ENCODE results near the gene SH2D2A.

SH2D2A gene

DNA sequence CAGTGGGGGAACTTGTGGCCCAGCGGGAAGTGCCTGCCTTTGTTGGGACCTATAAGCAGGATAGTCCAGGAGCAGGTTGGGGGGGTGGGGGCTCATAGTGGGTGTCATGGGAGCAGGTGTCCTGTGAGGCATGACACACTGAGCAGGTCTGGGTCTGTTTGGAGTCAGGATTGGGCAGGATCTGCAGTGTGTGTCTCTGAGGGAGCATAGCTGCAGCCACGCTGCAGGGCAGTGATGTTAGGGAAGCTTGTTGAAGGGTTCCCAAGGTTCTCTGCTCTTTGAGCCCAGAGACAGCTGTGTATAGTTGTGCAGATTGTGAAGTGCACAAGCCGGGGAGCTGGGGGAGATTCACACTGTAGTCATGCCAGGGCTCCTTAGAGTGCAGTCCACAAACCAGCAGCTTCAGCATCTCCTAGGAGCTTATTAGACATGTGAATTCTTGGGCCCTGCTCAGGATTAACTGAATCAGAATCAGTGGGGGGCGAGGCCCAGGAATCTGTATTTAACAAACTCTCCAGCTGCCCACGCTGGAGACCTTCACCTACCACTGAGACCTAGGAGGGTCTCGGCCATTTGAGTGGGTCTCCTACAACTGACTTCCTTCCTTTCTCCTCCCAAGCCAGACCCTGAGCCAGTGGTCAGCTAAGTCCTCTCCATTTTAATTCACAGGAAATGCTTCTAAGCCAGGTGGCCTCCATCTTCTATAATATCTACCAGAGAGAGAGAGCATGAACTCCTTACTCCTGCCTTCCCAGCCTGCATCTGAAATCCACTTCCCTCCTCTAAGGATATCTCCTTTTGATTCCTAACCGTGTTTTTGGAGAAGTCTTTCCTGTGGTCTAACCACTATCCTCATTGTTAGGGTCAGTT lies 31.2 kb upstream of the SH2D2A start:
- DNase-seq (ENCODE audit: low read depth in 2 of 2) = no peak

DNA sequence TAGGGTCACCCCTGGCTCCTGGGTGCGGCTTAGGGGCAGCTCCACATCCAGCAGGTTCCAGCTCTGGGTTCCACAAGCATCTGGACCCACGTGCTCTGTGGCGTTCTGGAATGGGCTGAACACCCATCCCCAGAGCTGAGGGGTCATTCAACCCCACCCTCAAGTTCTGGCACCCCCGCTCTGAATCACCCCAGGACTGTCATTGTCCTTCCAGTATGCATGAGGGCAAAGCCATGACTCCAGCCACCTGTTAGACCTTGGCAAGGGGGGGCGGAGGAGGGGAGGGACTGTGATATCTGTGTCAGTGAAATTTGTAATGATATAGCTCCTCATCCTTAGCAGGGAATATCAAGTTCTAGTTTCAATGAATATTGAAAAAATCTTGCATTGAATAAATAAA lies 30.0 kb upstream of the SH2D2A start:
- no peak for DNase-seq (ENCODE audit: low read depth in 2 of 2)

DNA sequence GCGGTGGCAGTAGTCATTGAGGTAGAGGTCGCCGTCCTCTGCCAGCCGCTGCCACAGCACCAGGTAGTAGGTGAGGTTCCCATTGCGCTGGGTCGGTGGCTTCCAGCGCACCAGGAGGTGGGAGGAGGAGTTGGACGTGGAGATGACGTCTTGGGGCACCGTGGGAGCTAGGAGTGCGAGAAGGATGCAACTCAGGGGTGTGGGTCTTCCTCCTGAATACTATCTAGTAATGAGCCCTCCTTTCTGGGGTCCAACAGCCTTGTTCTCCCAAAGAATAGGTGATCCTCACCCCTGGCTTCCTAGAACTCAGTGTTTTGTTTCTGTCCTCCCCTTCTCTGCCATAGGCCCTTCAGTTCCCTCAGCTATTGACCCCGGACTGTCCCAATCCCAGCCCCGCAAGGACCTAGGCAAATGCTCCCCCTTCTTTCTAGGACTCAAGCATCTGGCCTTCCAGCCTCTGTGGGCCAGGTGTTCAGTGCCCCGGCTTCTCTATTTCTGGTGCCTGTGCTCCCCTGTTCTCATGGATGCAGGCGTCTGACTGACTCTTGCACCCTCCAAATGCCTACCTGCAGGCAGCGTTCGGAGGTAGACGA lies 29.4 kb upstream of the SH2D2A start:
- no peak for DNase-seq (ENCODE audit: low read depth in 2 of 2)

DNA sequence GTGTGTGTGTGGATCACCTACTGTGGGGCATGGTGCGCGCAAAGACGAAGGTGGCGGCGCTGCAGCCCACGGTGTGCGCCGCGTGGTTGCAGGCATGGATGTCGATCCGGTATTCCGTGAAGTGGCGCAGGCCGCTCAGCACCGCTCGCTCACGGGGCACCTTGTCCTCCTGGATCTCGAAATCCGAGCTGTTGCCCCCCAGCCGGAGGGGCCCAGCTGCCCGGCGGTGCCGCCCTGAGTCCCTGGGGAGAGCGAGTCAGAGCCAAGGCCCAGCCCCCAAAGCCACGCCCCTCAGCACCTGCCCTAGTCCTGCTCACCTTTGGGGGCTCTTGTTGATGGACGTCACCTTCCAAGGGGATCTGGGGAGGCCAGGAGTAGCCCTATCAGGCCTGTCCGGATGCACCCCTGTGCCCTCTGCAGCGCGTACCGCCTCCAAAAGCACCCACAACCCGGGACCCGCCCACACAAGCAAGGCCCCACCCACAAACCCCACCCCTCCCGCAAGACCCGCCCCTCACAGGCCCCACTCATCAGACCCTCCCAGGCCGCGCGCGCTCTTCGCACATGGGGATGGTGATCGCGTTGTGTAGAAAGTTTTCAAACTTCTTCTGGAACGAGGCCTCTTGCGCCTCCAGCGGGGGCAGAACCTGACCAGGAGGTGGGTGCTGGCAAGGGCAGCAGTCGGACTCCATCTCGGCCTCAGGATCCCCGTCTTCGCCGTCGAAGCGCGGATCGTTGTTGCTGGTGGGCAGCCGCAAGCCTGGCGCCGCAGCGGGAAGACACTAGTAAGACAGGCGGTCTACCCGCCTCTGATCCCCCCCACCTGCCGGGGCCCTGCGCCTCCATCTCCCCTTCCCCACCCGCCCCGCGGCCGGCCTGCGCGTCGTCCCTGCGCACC lies 28.7 kb upstream of the SH2D2A start:
- DNase-seq (ENCODE audit: low read depth in 2 of 2) = no peak

DNA sequence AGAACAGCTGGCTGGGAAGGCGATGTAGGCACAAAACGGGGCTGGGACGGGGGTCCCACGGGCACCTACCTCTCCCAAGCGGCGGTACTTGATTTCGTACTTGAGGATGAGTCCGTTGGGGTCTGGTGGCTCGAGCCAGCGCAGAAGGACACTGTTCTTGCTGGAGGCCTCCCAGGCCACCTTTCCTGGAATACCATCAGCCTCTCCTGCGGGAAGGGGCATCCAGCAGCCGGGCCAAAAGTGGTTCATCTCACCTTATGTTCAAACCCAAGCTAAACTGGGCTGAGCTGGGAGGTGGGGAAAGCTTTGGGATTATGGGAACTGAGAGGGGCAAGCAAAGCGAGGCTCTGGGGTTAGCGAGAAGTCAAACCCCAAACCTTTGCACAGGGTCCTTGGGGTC lies 28.0 kb upstream of the SH2D2A start:
- no peak for DNase-seq (ENCODE audit: low read depth in 2 of 2)

DNA sequence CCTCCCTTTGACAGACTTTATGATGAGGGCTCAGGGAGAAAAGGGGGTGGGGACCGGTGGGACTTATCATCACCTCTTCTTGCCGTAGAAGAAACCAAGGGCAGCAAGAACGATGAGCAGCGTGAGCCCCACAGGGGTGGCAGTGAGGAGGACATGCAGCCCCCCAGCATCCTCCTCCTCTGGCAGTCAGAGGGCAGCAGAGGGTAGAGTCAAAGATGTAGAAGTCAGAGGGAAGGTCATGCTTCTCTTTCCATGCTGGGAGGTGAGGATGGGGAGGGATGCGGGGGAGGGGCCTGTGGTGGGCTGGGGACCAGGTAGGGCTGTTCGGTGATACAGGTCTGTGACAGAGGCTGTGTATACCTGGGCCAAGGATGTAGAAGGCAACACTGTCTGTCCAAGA lies 27.5 kb upstream of the SH2D2A start:
- DNase-seq (ENCODE audit: low read depth in 2 of 2) = no peak

DNA sequence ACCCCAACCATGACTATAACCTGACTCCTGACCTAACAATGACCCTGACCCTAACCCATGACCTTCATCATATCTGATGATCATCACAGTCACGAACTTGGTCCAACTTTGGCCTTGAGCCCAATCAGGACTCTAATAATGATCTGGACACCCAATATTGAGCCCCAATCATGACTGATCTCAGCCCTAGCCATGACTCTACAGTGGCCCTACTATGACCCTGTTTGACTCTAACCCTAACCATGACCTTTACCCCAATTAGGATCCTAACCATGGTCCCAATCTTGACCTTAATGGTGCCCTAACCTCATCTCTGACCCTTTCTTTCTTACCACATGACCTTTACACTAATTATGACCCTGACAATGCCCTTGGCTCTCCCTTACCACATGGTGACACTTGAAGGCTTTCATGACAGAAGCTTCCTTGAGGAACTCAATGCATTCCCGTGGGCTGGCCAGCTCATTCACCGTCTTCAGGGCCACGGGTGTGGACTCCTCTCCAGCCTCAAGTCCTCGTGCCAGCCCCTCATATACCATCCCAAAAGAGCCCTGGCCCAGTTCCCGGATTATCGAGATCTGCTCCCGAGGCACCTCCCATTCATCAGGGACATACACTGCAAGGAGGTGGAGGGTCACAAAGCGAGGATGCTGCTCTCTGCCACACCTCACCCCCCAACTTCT lies 26.1 kb upstream of the SH2D2A start:
- no peak for DNase-seq (ENCODE audit: low read depth in 2 of 2)

DNA sequence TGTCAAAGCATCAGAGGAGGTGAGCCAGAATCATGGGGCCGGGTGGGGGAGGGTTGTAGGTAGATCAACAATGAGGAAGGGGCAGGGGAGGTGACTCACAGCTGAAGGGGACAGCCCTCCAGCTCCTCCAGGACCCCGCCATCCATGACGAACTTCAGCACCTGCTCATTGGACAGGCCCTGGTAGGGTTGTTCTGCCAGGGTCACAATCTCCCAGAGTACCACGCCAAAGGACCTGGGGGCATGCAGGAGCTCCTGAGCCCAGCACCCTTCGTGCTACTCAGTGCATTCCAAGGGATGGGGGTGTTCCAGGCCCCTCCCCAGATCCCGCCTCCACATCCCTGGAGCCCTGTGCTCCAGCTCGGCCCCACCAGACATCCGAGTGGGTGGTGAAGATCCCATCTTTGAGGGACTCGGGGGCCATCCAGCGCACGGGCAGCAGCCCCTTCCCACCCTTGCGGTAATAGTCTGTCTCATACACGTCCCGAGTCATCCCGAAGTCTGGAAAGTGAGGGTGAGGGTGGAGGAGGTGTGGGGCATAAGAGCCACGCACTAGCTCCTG lies 24.7 kb upstream of the SH2D2A start:
- no peak for DNase-seq (ENCODE audit: low read depth in 2 of 2)

DNA sequence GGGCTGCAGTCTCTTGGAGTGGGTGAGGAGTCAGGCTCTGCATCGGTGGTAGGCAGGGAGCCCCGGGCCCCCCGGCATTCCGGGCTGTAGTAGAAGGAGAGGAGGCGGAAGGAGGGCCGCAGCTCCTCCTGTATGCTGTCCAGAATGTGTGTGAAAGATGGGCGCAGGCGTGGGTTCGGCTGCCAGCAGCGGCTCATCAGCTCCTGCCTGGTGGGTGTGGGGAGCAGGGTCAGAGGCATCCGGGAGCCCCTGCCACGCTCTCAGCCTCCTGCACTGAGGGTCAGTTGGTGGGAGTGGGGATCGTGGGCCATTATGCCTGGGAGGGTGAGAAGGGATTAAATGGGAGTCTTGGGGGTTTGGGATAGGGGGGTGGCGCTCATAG lies 24.2 kb upstream of the SH2D2A start:
- DNase-seq (ENCODE audit: low read depth in 2 of 2) = no peak

DNA sequence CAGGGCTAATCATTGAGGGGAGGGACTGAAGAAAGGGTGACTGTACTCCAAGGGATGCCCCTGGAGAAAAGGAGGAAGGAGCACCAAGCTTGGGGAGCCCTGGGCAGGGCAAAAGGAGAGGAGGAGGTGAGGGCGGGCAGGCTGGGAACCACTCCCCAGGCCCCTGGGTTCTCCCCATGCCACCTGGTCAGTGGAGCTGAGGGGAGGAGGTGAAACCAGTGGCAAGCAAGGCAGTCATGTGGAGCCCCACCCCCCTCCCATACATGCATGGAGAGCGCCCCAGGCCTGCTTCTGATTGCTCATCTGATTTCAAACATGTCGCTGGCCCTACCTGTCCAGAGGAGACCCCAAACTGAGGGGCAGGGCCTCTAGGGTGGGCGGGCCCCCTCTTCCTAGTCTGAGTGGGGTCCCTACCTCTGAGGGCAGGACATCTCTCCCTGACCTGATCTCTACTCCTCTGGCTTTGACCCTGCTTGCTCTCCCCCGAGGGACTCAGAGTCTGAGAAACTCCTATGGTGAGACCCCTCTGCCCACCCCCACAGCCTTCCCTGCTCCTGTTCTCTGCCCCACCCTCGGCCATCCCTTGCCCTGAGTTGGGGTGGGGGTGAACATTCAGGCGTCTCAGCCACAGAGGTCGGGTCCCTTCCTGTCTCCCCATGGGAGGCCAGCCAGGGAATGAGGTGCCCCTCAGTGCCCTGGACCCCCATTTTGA lies 23.7 kb upstream of the SH2D2A start:
- DNase-seq (ENCODE audit: low read depth in 2 of 2) = no peak

DNA sequence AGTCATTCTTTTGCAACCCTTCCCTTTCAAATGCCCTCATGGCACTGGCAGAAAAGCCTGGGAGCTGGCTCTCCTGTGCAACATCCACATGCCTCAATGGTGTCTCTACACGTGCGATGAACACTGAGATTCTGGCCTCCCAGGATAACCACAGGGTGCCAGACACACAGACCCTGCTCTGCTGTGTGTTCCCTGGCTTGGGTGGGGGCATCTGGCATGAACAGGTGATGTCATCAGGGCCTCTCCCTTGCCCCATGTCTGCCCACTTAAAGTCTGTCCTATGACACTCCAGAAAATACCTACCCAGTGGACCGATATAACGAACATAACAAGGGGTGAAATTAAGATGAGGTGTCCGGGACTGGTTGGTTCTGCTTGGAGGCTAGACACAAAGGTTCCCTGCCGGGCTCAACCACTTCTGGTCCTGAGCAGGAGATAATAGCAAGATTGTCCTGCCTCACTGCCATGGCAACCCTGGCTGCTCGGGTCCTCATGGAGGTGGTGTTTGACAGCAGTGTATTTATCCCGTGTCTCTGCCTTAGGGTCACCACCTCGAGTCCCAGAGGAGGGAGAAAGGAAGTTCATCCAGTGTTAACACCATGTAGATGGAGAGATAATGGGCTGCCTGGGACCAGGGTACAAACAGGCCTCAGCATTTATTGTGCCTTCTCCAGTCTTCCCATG lies 22.9 kb upstream of the SH2D2A start:
- DNase-seq (ENCODE audit: low read depth in 2 of 2) = no peak

DNA sequence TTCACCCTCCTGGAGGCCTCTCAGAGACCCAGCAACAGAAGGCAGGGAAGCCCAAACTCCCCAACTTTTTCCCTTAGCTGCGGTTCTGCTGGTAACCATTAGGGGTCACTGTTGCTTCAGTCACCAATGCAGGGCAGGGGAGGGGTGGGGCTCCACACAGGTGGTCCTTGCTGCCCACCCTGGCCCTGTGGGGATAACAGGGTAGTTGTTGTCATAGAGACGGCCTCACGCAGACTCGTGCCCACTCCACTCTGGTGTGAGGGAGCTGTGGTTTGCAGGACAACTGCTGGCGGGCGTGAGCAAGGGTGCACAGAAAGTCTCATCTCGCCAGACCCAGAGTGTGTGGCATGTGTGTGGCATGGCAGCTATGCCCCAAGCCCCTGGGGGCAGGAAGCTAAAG lies 22.3 kb upstream of the SH2D2A start:
- DNase-seq (ENCODE audit: low read depth in 2 of 2) = no peak

DNA sequence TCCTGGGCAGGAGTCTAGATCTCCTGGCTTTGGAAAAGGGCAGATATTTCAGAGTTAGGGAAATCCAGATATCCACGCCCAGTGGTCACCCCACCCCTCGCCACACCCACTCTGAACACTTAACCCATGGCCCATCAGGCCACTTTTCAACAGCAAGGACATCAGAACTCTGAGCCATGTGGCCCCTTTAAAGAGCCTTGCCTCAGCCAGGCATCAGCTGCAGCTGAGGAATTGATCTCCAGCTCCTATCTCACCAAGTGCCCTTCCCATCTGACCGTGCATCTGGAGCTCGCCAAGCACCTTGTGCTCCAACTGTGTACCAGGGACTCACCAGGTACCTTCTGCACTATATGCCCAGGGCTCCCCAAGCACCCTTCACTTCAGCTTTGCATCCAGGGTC lies 20.2 kb upstream of the SH2D2A start:
- DNase-seq (ENCODE audit: low read depth in 2 of 2) = no peak

DNA sequence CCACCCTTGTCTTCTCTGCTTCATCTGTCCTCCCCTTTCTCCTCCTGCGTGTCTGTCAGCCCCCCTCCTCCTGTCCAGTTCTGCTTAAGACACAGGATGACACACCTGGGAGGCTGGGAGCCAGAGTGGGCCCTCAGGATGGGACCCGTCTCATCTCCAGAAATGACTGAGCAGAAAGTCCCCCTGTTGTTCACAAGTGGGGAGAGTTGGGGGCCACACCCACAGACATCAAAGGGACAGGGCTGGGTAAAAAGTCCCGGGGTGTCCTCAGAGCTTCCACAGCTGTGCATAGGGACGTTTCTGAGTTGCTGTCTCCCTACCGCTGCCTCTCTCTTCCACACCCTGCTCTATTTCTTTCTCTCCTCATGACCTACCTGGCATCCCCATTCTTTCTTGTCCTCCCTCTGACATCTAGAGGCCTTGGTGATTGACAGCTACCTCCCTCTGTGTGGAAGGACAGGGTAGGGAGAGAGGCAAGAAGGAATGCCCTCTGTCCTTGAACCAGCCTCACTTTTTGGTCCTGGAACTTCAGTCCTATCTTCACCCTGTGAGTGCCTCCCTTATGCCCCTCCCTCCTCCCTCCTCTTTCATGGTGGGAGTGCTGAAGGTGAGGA lies 19.5 kb upstream of the SH2D2A start:
- DNase-seq (ENCODE audit: low read depth in 2 of 2) = no peak

DNA sequence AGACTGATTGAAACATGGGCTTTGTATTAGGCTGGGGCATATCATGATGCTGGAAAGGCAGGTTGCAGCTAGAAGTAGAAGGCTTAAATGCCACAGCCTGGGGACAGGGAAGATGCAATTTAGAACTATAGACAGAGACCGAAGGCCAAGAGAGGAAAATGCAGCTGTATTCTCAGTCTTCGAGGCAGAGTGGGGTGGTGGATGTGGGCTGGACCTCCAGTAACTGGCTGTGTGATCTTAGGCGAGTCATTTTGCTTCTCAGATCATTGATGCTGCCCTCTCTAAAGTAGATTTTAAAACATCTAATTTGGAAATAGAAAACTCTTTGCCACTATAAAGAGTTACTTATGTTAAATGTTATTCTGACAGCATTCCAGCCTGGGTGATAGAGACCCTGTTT lies 17.7 kb upstream of the SH2D2A start:
- DNase-seq (ENCODE audit: low read depth in 2 of 2) = no peak

DNA sequence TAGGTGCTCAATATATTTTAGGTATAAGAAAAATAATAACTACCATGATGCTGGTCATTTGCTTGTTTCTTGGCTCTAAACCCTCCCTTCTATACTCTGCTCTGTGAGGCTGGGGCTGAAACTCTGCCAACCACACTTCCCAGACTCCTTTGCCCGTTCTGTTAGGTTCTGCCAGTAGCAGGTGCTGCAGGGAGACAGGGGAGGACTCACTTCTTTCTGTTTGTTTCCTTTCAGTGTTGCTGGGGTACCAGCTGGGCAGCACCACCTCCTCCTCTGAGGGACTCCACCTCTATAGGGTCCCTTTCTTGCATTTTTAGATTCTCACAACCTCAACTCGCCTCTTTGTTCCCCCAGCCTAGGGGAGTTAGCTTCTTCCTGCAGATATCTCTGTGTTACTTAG lies 17.0 kb upstream of the SH2D2A start:
- no peak for DNase-seq (ENCODE audit: low read depth in 2 of 2)

DNA sequence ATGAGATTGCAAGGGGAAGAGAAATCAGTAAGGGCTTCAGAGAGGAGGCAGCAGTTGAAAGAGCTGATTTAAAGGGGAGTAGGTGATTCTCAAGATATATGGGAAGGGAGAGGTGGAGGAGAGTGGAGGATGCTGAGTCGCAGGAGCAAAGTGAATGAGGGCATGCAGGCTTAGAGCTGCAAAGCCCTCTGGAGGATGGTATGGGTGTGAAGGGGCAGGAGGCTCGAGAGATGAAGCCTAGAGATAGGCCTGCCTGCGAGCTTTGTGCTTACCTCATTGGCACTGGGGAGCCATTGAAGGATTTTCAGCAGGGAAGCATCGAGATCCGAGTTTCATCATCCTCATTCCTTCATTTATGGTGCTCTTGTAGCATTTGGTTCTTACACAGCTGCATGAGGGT lies 15.8 kb upstream of the SH2D2A start:
- no peak for DNase-seq (ENCODE audit: low read depth in 2 of 2)

DNA sequence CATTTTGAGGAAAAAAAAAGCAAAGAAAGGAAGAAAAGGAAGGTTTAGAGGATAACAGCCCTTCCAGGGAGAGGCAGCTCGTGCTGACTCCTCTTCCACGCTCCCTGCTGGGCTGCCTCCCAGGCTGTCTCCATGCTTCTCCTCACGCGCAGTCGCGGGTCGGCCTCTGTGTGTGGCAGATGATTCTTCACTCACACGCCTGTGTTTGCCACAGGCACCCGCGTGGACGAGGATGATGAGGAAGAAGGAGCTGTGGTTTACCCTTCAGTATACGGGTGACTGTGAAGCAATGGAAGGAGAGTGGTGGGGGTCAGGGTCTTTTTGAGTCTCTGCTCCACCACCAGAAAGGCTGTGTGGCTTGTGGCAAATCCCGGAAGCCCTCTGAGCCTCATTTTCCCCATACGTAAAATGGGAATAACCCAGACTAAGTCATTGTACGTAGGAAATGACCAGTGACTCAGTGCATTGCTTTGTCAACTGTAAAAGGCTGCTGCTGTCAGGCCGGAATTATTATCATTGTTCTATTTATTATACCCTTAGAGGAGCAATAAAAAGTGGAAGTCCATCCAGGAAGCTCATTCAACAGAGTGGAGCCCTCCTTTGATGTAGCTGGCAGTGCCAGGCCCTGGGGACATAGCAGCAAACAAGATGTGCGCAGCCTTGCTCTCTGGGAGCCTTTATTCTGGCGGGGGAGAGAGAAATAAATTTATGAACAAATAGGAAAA lies 11.9 kb upstream of the SH2D2A start:
- no peak for DNase-seq (ENCODE audit: low read depth in 2 of 2)

DNA sequence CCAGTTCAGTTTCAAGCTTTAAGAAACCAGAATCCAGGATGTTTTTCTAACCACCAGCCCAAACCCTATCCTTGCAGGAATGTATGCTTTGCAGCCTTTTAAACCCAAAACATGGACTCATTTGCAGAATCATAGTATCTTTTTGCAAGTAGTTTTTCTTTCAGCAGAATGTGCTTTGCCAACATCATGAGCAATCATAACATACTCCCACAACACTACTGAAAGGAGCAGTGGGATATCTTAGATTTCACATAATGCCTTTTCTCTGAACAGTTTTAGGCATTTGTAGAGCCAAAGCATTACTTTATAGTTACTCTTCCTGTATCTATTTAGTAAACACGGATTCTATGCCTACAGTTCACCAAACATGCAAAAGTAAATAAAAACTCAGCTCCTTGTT lies 10.0 kb upstream of the SH2D2A start:
- DNase-seq (ENCODE audit: low read depth in 2 of 2) = no peak

All from fibroblast of skin of left quadriceps (primary cell).